HG03469 (cell line): ENCODE results near the gene C17orf67.

Experiments
- ATAC-seq: cut with Tn5 transposase; IDR thresholded peaks from one replicate; pipeline ENCODE4 v1.9.1; 2021; ENCODE audit warnings: mild to moderate bottlenecking, moderate library complexity, moderate number of reproducible peaks; ENCODE audit not compliant: unreplicated experiment

Gene C17orf67

GRCh38 chr17:56833809-56834379 is at the start of gene C17orf67, which contains the start of gene DGKE:
TSS of gene C17orf67 (minus strand) at chr17:56833920. CDS start at chr17:56815810, 18,110 bp downstream.
TSS of gene DGKE (plus strand) at chr17:56834151. CDS start at chr17:56834796, 645 bp downstream.
- peak; percentile 35 for ATAC-seq

GRCh38 chr17:56881685-56882295 is 48.1 kb upstream of the C17orf67 start:
- no peak for ATAC-seq

- no peak for ATAC-seq
Observed at GRCh38 chr17:56880571-56880970, 46.9 kb upstream of the C17orf67 start.

GRCh38 chr17:56880133-56880532 is 46.4 kb upstream of the C17orf67 start:
- ATAC-seq: no peak

GRCh38 chr17:56879280-56879679 is 45.6 kb upstream of the C17orf67 start:
- no peak for ATAC-seq

- no peak for ATAC-seq
Observed at GRCh38 chr17:56876766-56877179, 43.1 kb upstream of the C17orf67 start.

- ATAC-seq: peak; percentile 84
Observed at GRCh38 chr17:56870081-56870651, 36.4 kb upstream of the C17orf67 start.

GRCh38 chr17:56868716-56869115 is 35.0 kb upstream of the C17orf67 start:
- no peak for ATAC-seq

GRCh38 chr17:56867948-56868376 is 34.2 kb upstream of the C17orf67 start:
- no peak for ATAC-seq

- no peak for ATAC-seq
Observed at GRCh38 chr17:56866496-56866895, 32.8 kb upstream of the C17orf67 start.

GRCh38 chr17:56866076-56866475 is 32.4 kb upstream of the C17orf67 start:
- no peak for ATAC-seq

- no peak for ATAC-seq
Observed at GRCh38 chr17:56863974-56864373, 30.3 kb upstream of the C17orf67 start.

- no peak for ATAC-seq
Observed at GRCh38 chr17:56861899-56862298, 28.2 kb upstream of the C17orf67 start.

- no peak for ATAC-seq
Observed at GRCh38 chr17:56851008-56851407, 17.3 kb upstream of the C17orf67 start.

GRCh38 chr17:56850591-56850990 is 16.9 kb upstream of the C17orf67 start:
- ATAC-seq: no peak

GRCh38 chr17:56849131-56849530 is 15.4 kb upstream of the C17orf67 start:
- ATAC-seq: no peak

GRCh38 chr17:56847106-56847505 is 13.4 kb upstream of the C17orf67 start:
- ATAC-seq: no peak

GRCh38 chr17:56845934-56846333 is 12.2 kb upstream of the C17orf67 start:
- ATAC-seq: no peak

GRCh38 chr17:56842577-56842976 is 8.9 kb upstream of the C17orf67 start:
- ATAC-seq: no peak

- no peak for ATAC-seq
Observed at GRCh38 chr17:56838687-56839086, 5.0 kb upstream of the C17orf67 start.

- ATAC-seq: no peak
Observed at GRCh38 chr17:56835264-56835585, 1.5 kb upstream of the C17orf67 start.
